ENCODE data around the gene CCSAP. TPM values are rescaled to one million over a fixed set of nuclear protein-coding genes. Genes with fewer than 3 reads are reported as not detected.
"Not testable (repeated sequence)": the region's sequence is repeated elsewhere in the genome, so short reads cannot be mapped to it uniquely, and the experiment has no call there.

Gene CCSAP
- total RNA-seq, 3 donors from 2014 or later, result 1.6 to 4.2 (median 3.3) TPM

- intact Hi-C loops (cut with DNase I, micrococcal nuclease), result no loop called here
- no peak for DNase-seq
Measured at GRCh38 chr1:229334716-229335115, 8.1 kb downstream of the CCSAP start.

GRCh38 chr1:229334269-229334668, 8.6 kb downstream of the CCSAP start:
- H3K4me1 ChIP-seq (ENCODE audit: low read depth), result no peaks in the 10 kb centered on the region
- no peak overlapping the region for H3K4me3 ChIP-seq
- no peak for TF ChIP-seq CTCF (IDR thresholded peaks at IDR 0.05)
- intact Hi-C loops (cut with DNase I, micrococcal nuclease), result no loop called here
- no peak for ATAC-seq
- H3K36me3 ChIP-seq (ENCODE audit: low read depth), result no peaks in the 10 kb centered on the region
- H3K9me3 ChIP-seq, result no peaks in the 10 kb centered on the region
- DNase-seq, result no peak

More at GRCh38 chr1:229334716-229335115, 8.1 kb downstream of the CCSAP start:
- Histone ChIP-seq H3K4me3 (no peak overlapping the region), H3K36me3 (ENCODE audit: low read depth) (no peaks in the 10 kb centered on the region), H3K4me1 (ENCODE audit: low read depth) (no peaks in the 10 kb centered on the region), H3K9me3 (no peaks in the 10 kb centered on the region)
- no peak for TF ChIP-seq CTCF (IDR thresholded peaks at IDR 0.05)
- ATAC-seq, result no peak

- no peak for TF ChIP-seq CTCF (IDR thresholded peaks at IDR 0.05)
- Histone ChIP-seq H3K36me3 (ENCODE audit: low read depth) (no peaks in the 10 kb centered on the region), H3K4me3 (no peak overlapping the region), H3K4me1 (ENCODE audit: low read depth) (no peaks in the 10 kb centered on the region), H3K9me3 (no peaks in the 10 kb centered on the region)
- intact Hi-C loops (cut with DNase I, micrococcal nuclease), result no loop called here
- ATAC-seq (no peak), DNase-seq (no peak)
Measured at GRCh38 chr1:229328598-229329362, 14.1 kb downstream of the CCSAP start.

GRCh38 chr1:229327765-229328164, 15.1 kb downstream of the CCSAP start:
- H3K9me3 ChIP-seq; H3K4me3 ChIP-seq; H3K4me1 ChIP-seq (ENCODE audit: low read depth); DNase-seq; ATAC-seq; intact Hi-C loops (cut with DNase I, micrococcal nuclease); H3K36me3 ChIP-seq (ENCODE audit: low read depth): not testable (repeated sequence)

- ATAC-seq (no peak), DNase-seq (no peak)
- Histone ChIP-seq H3K36me3 (ENCODE audit: low read depth) (no peaks in the 10 kb centered on the region), H3K9me3 (no peaks in the 10 kb centered on the region), H3K4me1 (ENCODE audit: low read depth) (no peaks in the 10 kb centered on the region), H3K4me3 (no peak overlapping the region)
- TF ChIP-seq CTCF (IDR thresholded peaks at IDR 0.05), result no peak
- intact Hi-C loops (cut with DNase I, micrococcal nuclease), result no loop called here
Measured at GRCh38 chr1:229326601-229327000, 16.2 kb downstream of the CCSAP start.

GRCh38 chr1:229325853-229326487, 16.9 kb downstream of the CCSAP start:
- Histone ChIP-seq H3K36me3 (ENCODE audit: low read depth) (no peaks in the 10 kb centered on the region), H3K9me3 (no peaks in the 10 kb centered on the region), H3K4me3 (no peak overlapping the region), H3K4me1 (ENCODE audit: low read depth) (no peaks in the 10 kb centered on the region)
- ATAC-seq, result no peak
- intact Hi-C loops (cut with DNase I, micrococcal nuclease), result no loop called here
- no peak for TF ChIP-seq CTCF (IDR thresholded peaks at IDR 0.05)
- no peak for DNase-seq

Measured in mucosa of descending colon (tissue), 3 donors.